GM12892 (cell line): Measurements from ENCODE around the gene KCNMA1.

Experiments
- POLR2A ChIP-seq: IDR thresholded peaks from 2 replicates; pipeline ENCODE4 v1.6.1; 2011; ENCODE audit warnings: low read depth, low read length, control low read depth
- POLR2AphosphoS5 ChIP-seq: IDR thresholded peaks from 2 replicates; pipeline ENCODE4 v1.6.1; 2011; ENCODE audit warnings: low read depth, low read length, control low read depth
- TAF1 ChIP-seq: IDR thresholded peaks from 2 replicates; pipeline ENCODE4 v1.6.1; 2011; ENCODE audit warnings: low read depth, mild to moderate bottlenecking, control low read depth, low read length, borderline replicate concordance

- TF ChIP-seq POLR2A (no peak), TAF1 (no peak), POLR2AphosphoS5 (no peak)
Observed at GRCh38 chr10:77479586-77479985, 158.0 kb downstream of the KCNMA1 start.
